ENCODE results near the gene RTP1.

The RTP1 gene

GRCh38 chr3:187183903-187184302 lies 13.4 kb upstream of the RTP1 start:
- Histone ChIP-seq H3K9me3 (ENCODE audit: insufficient read depth, low read depth, low read length) (no peaks in the 10 kb centered on the region), H3F3A (ENCODE audit: low read depth) (no peaks in the 10 kb centered on the region), H3K27me3 (ENCODE audit: insufficient read depth, low read length, poor library complexity, severe bottlenecking) (no peaks in the 10 kb centered on the region), H2AFZ (ENCODE audit: low read length) (no peak overlapping the region), H3K4me2 (ENCODE audit: low read depth, low read length, poor library complexity, severe bottlenecking) (no peak overlapping the region), H3K36me3 (ENCODE audit: insufficient read depth, low read length) (no peaks in the 10 kb centered on the region), H3K9ac (ENCODE audit: low read depth, low read length, poor library complexity, severe bottlenecking) (no peak overlapping the region), H4K20me1 (ENCODE audit: insufficient read depth, low read length, poor library complexity, severe bottlenecking) (no peaks in the 10 kb centered on the region), H3K4me3 (ENCODE audit: low read length, poor library complexity, severe bottlenecking) (no peak overlapping the region), H3K79me2 (ENCODE audit: insufficient read depth, low read length) (no peaks in the 10 kb centered on the region), H3K4me1 (ENCODE audit: insufficient read depth, low read length, poor library complexity, severe bottlenecking) (no peaks in the 10 kb centered on the region), H3K9me2 (replicated peaks; ENCODE audit: low read depth, low read length) (no peaks in the 10 kb centered on the region)
- TF ChIP-seq, protein P1, sequence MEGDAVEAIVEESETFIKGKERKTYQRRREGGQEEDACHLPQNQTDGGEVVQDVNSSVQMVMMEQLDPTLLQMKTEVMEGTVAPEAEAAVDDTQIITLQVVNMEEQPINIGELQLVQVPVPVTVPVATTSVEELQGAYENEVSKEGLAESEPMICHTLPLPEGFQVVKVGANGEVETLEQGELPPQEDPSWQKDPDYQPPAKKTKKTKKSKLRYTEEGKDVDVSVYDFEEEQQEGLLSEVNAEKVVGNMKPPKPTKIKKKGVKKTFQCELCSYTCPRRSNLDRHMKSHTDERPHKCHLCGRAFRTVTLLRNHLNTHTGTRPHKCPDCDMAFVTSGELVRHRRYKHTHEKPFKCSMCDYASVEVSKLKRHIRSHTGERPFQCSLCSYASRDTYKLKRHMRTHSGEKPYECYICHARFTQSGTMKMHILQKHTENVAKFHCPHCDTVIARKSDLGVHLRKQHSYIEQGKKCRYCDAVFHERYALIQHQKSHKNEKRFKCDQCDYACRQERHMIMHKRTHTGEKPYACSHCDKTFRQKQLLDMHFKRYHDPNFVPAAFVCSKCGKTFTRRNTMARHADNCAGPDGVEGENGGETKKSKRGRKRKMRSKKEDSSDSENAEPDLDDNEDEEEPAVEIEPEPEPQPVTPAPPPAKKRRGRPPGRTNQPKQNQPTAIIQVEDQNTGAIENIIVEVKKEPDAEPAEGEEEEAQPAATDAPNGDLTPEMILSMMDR (conservative IDR thresholded peaks at IDR 0.05; ENCODE audit: low read length) = no peak
- no peak for TF ChIP-seq EZH2phosphoT487 (IDR thresholded peaks at IDR 0.05; ENCODE audit: borderline replicate concordance)

DNA sequence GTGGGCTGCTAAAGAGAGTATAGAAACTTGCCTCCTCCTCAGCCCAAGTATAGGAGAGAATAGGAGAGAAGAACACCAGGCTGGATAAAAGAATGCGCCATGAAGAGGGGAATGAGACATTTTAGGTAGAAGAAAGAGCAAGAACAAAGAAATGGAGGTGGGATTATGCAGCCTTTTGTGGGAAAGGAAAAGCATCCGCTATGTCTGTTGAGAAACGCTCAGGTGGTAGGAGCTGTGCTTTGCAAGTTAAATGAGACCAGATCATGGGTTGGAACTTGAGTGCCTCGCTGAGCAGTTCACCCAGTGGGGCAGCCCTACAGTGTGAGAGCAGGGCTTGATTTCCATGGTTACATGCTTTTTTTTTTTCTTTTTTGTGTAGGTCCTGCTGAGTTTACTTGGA lies 11.5 kb upstream of the RTP1 start:
- Histone ChIP-seq H3K36me3 (ENCODE audit: insufficient read depth, low read length) (no peaks in the 10 kb centered on the region), H3K4me3 (ENCODE audit: low read length, poor library complexity, severe bottlenecking) (no peak overlapping the region), H3K27me3 (ENCODE audit: insufficient read depth, low read length, poor library complexity, severe bottlenecking) (no peaks in the 10 kb centered on the region), H4K20me1 (ENCODE audit: insufficient read depth, low read length, poor library complexity, severe bottlenecking) (no peaks in the 10 kb centered on the region), H3K9me2 (replicated peaks; ENCODE audit: low read depth, low read length) (no peaks in the 10 kb centered on the region), H3F3A (ENCODE audit: low read depth) (no peaks in the 10 kb centered on the region), H3K4me1 (ENCODE audit: insufficient read depth, low read length, poor library complexity, severe bottlenecking) (no peaks in the 10 kb centered on the region), H3K9ac (ENCODE audit: low read depth, low read length, poor library complexity, severe bottlenecking) (no peak overlapping the region), H2AFZ (ENCODE audit: low read length) (no peak overlapping the region), H3K79me2 (ENCODE audit: insufficient read depth, low read length) (no peaks in the 10 kb centered on the region), H3K4me2 (ENCODE audit: low read depth, low read length, poor library complexity, severe bottlenecking) (no peak overlapping the region), H3K9me3 (ENCODE audit: insufficient read depth, low read depth, low read length) (no peaks in the 10 kb centered on the region)
- TF ChIP-seq, protein P1 (conservative IDR thresholded peaks at IDR 0.05; ENCODE audit: low read length) = no peak
- TF ChIP-seq EZH2phosphoT487 (IDR thresholded peaks at IDR 0.05; ENCODE audit: borderline replicate concordance) = no peak

DNA sequence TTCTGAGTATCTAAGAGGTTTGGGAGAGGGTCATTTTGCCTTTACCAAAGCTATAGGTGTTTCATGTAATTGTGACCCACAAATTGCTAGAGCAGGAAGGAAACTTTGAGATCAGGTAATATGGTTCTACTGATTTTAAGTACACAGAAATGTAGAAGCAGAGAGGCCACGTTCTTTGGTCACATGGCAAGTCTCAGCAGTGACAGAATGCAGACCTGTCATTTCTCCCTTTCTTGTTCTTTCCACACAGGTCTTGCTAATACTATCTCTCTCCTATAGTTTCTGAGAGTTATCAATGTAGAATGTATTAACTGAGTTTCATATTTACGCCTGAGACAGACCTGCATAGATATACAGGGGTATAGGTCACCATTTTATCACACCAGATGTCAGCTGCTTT lies 10.9 kb upstream of the RTP1 start:
- H3K9ac ChIP-seq (ENCODE audit: low read depth, low read length, poor library complexity, severe bottlenecking) = no peak overlapping the region
- H2AFZ ChIP-seq (ENCODE audit: low read length) = no peak overlapping the region
- H3K4me2 ChIP-seq (ENCODE audit: low read depth, low read length, poor library complexity, severe bottlenecking) = no peak overlapping the region

More for the DNA sequence above, 10.9 kb upstream of the RTP1 start:
- TF ChIP-seq EZH2phosphoT487 (IDR thresholded peaks at IDR 0.05; ENCODE audit: borderline replicate concordance) = no peak
- TF ChIP-seq, protein P1 (conservative IDR thresholded peaks at IDR 0.05; ENCODE audit: low read length) = no peak
- Histone ChIP-seq H3K9me3 (ENCODE audit: insufficient read depth, low read depth, low read length) (no peaks in the 10 kb centered on the region), H3F3A (ENCODE audit: low read depth) (no peaks in the 10 kb centered on the region), H4K20me1 (ENCODE audit: insufficient read depth, low read length, poor library complexity, severe bottlenecking) (no peaks in the 10 kb centered on the region), H3K79me2 (ENCODE audit: insufficient read depth, low read length) (no peaks in the 10 kb centered on the region), H3K36me3 (ENCODE audit: insufficient read depth, low read length) (no peaks in the 10 kb centered on the region), H3K27me3 (ENCODE audit: insufficient read depth, low read length, poor library complexity, severe bottlenecking) (no peaks in the 10 kb centered on the region), H3K4me3 (ENCODE audit: low read length, poor library complexity, severe bottlenecking) (no peak overlapping the region), H3K4me1 (ENCODE audit: insufficient read depth, low read length, poor library complexity, severe bottlenecking) (no peaks in the 10 kb centered on the region), H3K9me2 (replicated peaks; ENCODE audit: low read depth, low read length) (no peaks in the 10 kb centered on the region)
